Stimulated activated CD4-positive, alpha-beta T cell treated with anti-CD3 and anti-CD28 coated beads, Interleukin-1b, Interleukin-23, amount 100 ng/mL, for 4 hours (primary cell): ENCODE measurements around the gene SORT1.
"Not testable (repeated sequence)": the region's sequence is repeated elsewhere in the genome, so short reads cannot be mapped to it uniquely, and the experiment has no call there.

Experiments
- DNase-seq, 2 donors: peaks; one replicate each; pipeline ENCODE4 v3.0.0-alpha.2; 2020; ENCODE audit warnings: low read depth in 2 of 2

SORT1 gene

GRCh38 chr1:109396871-109397580 lies 692 bp downstream of the SORT1 start:
- DNase-seq: no peak

GRCh38 chr1:109396513-109396839 lies 1.2 kb downstream of the SORT1 start:
- no peak for DNase-seq

- no peak for DNase-seq
Measured at GRCh38 chr1:109395602-109396512, 1.9 kb downstream of the SORT1 start.

- DNase-seq: not testable (repeated sequence)
Measured at GRCh38 chr1:109395282-109395599, 2.5 kb downstream of the SORT1 start.

GRCh38 chr1:109394591-109395281 lies 3.0 kb downstream of the SORT1 start:
- no peak for DNase-seq

GRCh38 chr1:109393617-109394233 lies 4.0 kb downstream of the SORT1 start:
- no peak for DNase-seq

GRCh38 chr1:109392788-109393616 lies 4.7 kb downstream of the SORT1 start:
- no peak for DNase-seq

- DNase-seq: no peak
Measured at GRCh38 chr1:109392037-109392787, 5.5 kb downstream of the SORT1 start.

- DNase-seq: no peak
Measured at GRCh38 chr1:109391626-109392025, 6.1 kb downstream of the SORT1 start.

- DNase-seq: no peak
Measured at GRCh38 chr1:109391157-109391556, 6.6 kb downstream of the SORT1 start.

- no peak for DNase-seq
Measured at GRCh38 chr1:109389638-109390341, 7.9 kb downstream of the SORT1 start.

GRCh38 chr1:109388884-109389637 lies 8.7 kb downstream of the SORT1 start:
- DNase-seq: no peak

- DNase-seq: no peak
Measured at GRCh38 chr1:109388208-109388711, 9.5 kb downstream of the SORT1 start.

- no peak for DNase-seq
Measured at GRCh38 chr1:109386054-109386717, 11.5 kb downstream of the SORT1 start.

GRCh38 chr1:109385417-109385816 lies 12.3 kb downstream of the SORT1 start:
- DNase-seq: no peak

- no peak for DNase-seq
Measured at GRCh38 chr1:109383854-109384253, 13.9 kb downstream of the SORT1 start.

- DNase-seq: no peak
Measured at GRCh38 chr1:109383087-109383779, 14.5 kb downstream of the SORT1 start.

GRCh38 chr1:109381573-109381972 lies 16.1 kb downstream of the SORT1 start:
- no peak for DNase-seq
